WTC11 (cell line): ENCODE results near the gene MAGEF1. TPM values are rescaled to one million over a fixed set of nuclear protein-coding genes. Genes with fewer than 3 reads are reported as not detected.

Source experiments
- ATF2 ChIP-seq: sonication (generic); formaldehyde crosslinking; IDR thresholded peaks from 2 replicates; pipeline ENCODE4 v1.8.1; 2022; ENCODE audit warnings: low read depth, missing genetic modification reagents, borderline replicate concordance
- E2F5 ChIP-seq: sonication (generic); formaldehyde crosslinking; IDR thresholded peaks from 2 replicates; pipeline ENCODE4 v1.8.1; 2022; ENCODE audit warnings: mild to moderate bottlenecking, moderate library complexity, missing genetic modification reagents
- ESRRA ChIP-seq: sonication (generic); formaldehyde crosslinking; IDR thresholded peaks from 2 replicates; pipeline ENCODE4 v1.8.1; 2022; ENCODE audit warnings: mild to moderate bottlenecking, missing genetic modification reagents, borderline replicate concordance
- FOXP4 ChIP-seq: sonication (generic); formaldehyde crosslinking; IDR thresholded peaks from 2 replicates; pipeline ENCODE4 v1.8.0; 2022; ENCODE audit warnings: mild to moderate bottlenecking, missing genetic modification reagents
- GABPB1 ChIP-seq: sonication (generic); formaldehyde crosslinking; IDR thresholded peaks from 2 replicates; pipeline ENCODE4 v1.8.1; 2023; ENCODE audit warnings: mild to moderate bottlenecking, missing genetic modification reagents
- GRHL2 ChIP-seq: fragments of 250-450 bp; sonication (Bioruptor Pico); IDR thresholded peaks from 2 replicates; pipeline ENCODE4 v1.8.0; 2022; ENCODE audit warnings: mild to moderate bottlenecking, moderate library complexity; ENCODE audit not compliant: insufficient replicate concordance, severe bottlenecking
- JAZF1 ChIP-seq: fragments of 250-450 bp; sonication (Bioruptor Pico); IDR thresholded peaks from 2 replicates; pipeline ENCODE4 v1.9.0; 2021; ENCODE audit warnings: moderate library complexity, mild to moderate bottlenecking, inconsistent platforms
- SMAD3 ChIP-seq: sonication (generic); formaldehyde crosslinking; IDR thresholded peaks from 2 replicates; pipeline ENCODE4 v1.8.0; 2022; ENCODE audit warnings: missing genetic modification reagents, mild to moderate bottlenecking, borderline replicate concordance
- USF2 ChIP-seq: sonication (generic); formaldehyde crosslinking; IDR thresholded peaks from 2 replicates; pipeline ENCODE4 v1.8.1; 2023; ENCODE audit warnings: mild to moderate bottlenecking, missing genetic modification reagents, moderate library complexity
- ZNF263 ChIP-seq: sonication (generic); formaldehyde crosslinking; IDR thresholded peaks from 2 replicates; pipeline ENCODE4 v1.8.1; 2022; ENCODE audit warnings: low read depth, mild to moderate bottlenecking, moderate library complexity, missing genetic modification reagents
- ZNF423 ChIP-seq: fragments of 250-450 bp; sonication (Bioruptor Pico); IDR thresholded peaks from 2 replicates; pipeline ENCODE4 v2.1.2; 2022; ENCODE audit warnings: mild to moderate bottlenecking, moderate library complexity
- ZNF532 ChIP-seq: fragments of 250-450 bp; sonication (Bioruptor Pico); IDR thresholded peaks from 2 replicates; pipeline ENCODE4 v1.9.0; 2021; ENCODE audit warnings: mild to moderate bottlenecking, borderline replicate concordance
- ZSCAN18 ChIP-seq: fragments of 250-450 bp; sonication (Bioruptor Pico); IDR thresholded peaks from 2 replicates; pipeline ENCODE4 v2.1.2; 2022; ENCODE audit warnings: mild to moderate bottlenecking, moderate library complexity
- total RNA-seq: library from RNA; stranded (reverse); gene quantifications from 3 replicates; pipeline ENCODE4 v1.2.3, GENCODE V29; 2021

MAGEF1 gene
- total RNA-seq, 1 experiment from 2014 or later: 72.9 TPM

- no peak for TF ChIP-seq ATF2 (CRISPR knock-in tag)
- no peak for TF ChIP-seq E2F5 (CRISPR knock-in tag)
- TF ChIP-seq GABPB1 (CRISPR knock-in tag): no peak
- TF ChIP-seq ZNF423: no peak
- no peak for TF ChIP-seq USF2 (CRISPR knock-in tag)
- no peak for TF ChIP-seq ZSCAN18 (CRISPR knock-in tag)
- TF ChIP-seq ESRRA (CRISPR knock-in tag): no peak
- no peak for TF ChIP-seq ZNF532 (CRISPR knock-in tag)
- TF ChIP-seq GRHL2 (CRISPR knock-in tag): no peak
- TF ChIP-seq ZNF263 (CRISPR knock-in tag): no peak
- no peak for TF ChIP-seq JAZF1 (CRISPR knock-in tag)
- no peak for TF ChIP-seq SMAD3 (CRISPR knock-in tag)
- TF ChIP-seq FOXP4 (CRISPR knock-in tag): no peak
These were observed 39.6 kb upstream of the MAGEF1 start (continued) for GRCh38 chr3:184751204-184752040.
